Iris pigment epithelial cell (primary cell): ENCODE measurements around the gene FAM193B.
A peak's percentile ranks its signal among the peaks of the same experiment; 100 is the strongest.
"Not testable (repeated sequence)": the region's sequence is repeated elsewhere in the genome, so short reads cannot be mapped to it uniquely, and the experiment has no call there.

Experiments used
- DNase-seq: peaks from one replicate; pipeline ENCODE4 v3.0.0-alpha.2; 2011; ENCODE audit warnings: low read depth

The FAM193B gene

GRCh38 chr5:177576169-177576568, 21.8 kb upstream of the FAM193B start:
- DNase-seq, result no peak

- DNase-seq, result no peak
Observed at GRCh38 chr5:177575488-177575887, 21.1 kb upstream of the FAM193B start.

- no peak for DNase-seq
Observed at GRCh38 chr5:177569894-177570293, 15.5 kb upstream of the FAM193B start.

GRCh38 chr5:177568326-177568725, 14.0 kb upstream of the FAM193B start:
- DNase-seq, result no peak

GRCh38 chr5:177565046-177565445, 10.7 kb upstream of the FAM193B start:
- DNase-seq, result no peak

GRCh38 chr5:177559446-177559941, 5.1 kb upstream of the FAM193B start:
- DNase-seq, result not testable (repeated sequence)

GRCh38 chr5:177557796-177558195, 3.4 kb upstream of the FAM193B start:
- no peak for DNase-seq

- DNase-seq, result no peak
Observed at GRCh38 chr5:177557041-177557647, 2.8 kb upstream of the FAM193B start.

GRCh38 chr5:177555665-177556064, 1.3 kb upstream of the FAM193B start:
- DNase-seq, result no peak

- DNase-seq, result no peak
Observed at GRCh38 chr5:177555228-177555627, 865 bp upstream of the FAM193B start.

- peak; percentile 26 for DNase-seq
Observed at GRCh38 chr5:177553671-177554429, 513 bp downstream of the FAM193B start.

GRCh38 chr5:177552839-177553455, 1.4 kb downstream of the FAM193B start:
- peak; percentile 28 for DNase-seq

GRCh38 chr5:177550122-177550521, 4.2 kb downstream of the FAM193B start:
- DNase-seq, result no peak

GRCh38 chr5:177548495-177548894, 5.9 kb downstream of the FAM193B start:
- no peak for DNase-seq

- DNase-seq, result no peak
Observed at GRCh38 chr5:177547736-177548135, 6.6 kb downstream of the FAM193B start.

- peak; percentile 98 for DNase-seq
Observed at GRCh38 chr5:177546258-177546741, 8.1 kb downstream of the FAM193B start.

- DNase-seq, result peak; percentile 89
Observed at GRCh38 chr5:177545487-177546257, 8.7 kb downstream of the FAM193B start.

- DNase-seq, result no peak
Observed at GRCh38 chr5:177542816-177543465, 11.4 kb downstream of the FAM193B start.

GRCh38 chr5:177540438-177540837, 13.9 kb downstream of the FAM193B start:
- peak; percentile 30 for DNase-seq

- DNase-seq, result peak; percentile 65
Observed at GRCh38 chr5:177539411-177539810, 15.0 kb downstream of the FAM193B start.

- DNase-seq, result no peak
Observed at GRCh38 chr5:177538876-177539275, 15.5 kb downstream of the FAM193B start.
